HepG2 (cell line): ENCODE results near the gene MED15. TPM values are rescaled to one million over a fixed set of nuclear protein-coding genes. Genes with fewer than 3 reads are reported as not detected.

Experiments used
- AHDC1 ChIP-seq: sonication (generic); formaldehyde crosslinking; IDR thresholded peaks from 2 replicates; pipeline ENCODE4 v1.5.1; 2020; ENCODE audit warnings: mild to moderate bottlenecking, missing genetic modification reagents, borderline replicate concordance
- CEBPB ChIP-seq: IDR thresholded peaks from 2 replicates; pipeline ENCODE4 v1.6.1; 2011; ENCODE audit warnings: low read depth, low read length, improper control_type of control experiment, borderline replicate concordance
- ELF3 ChIP-seq: IDR thresholded peaks from 2 replicates; pipeline ENCODE4 v1.6.1; 2016; ENCODE audit warnings: missing genetic modification reagents, missing compliant biosample characterization
- FOXJ3 ChIP-seq: sonication (generic); formaldehyde crosslinking; IDR thresholded peaks from 2 replicates; pipeline ENCODE4 v1.4.0; 2020; ENCODE audit warnings: missing genetic modification reagents, mild to moderate bottlenecking, borderline replicate concordance
- FUBP1 ChIP-seq: sonication (generic); formaldehyde crosslinking; IDR thresholded peaks from 2 replicates; pipeline ENCODE4 v1.5.1; 2020; ENCODE audit warnings: missing genetic modification reagents, mild to moderate bottlenecking, borderline replicate concordance
- GLMP ChIP-seq: sonication (generic); formaldehyde crosslinking; IDR thresholded peaks from 2 replicates; pipeline ENCODE4 v1.9.0; 2021; ENCODE audit warnings: missing genetic modification reagents, mild to moderate bottlenecking, borderline replicate concordance
- ISL2 ChIP-seq: sonication (generic); formaldehyde crosslinking; IDR thresholded peaks from 2 replicates; pipeline ENCODE4 v1.5.0; 2020; ENCODE audit warnings: missing genetic modification reagents
- LCORL ChIP-seq, 2 experiments: fragments of 450-650 bp in 1 of 2; sonication (generic) in 1 of 2; formaldehyde crosslinking in 1 of 2; IDR thresholded peaks; 2 replicates each; pipeline versions ENCODE4 v1.5.0 to v1.6.1; 2017 to 2020; ENCODE audit warnings: antibody characterized with exemption in 1 of 2, missing genetic modification reagents in 1 of 2
- NBN ChIP-seq: fragments of 450-650 bp; conservative IDR thresholded peaks from 2 replicates; pipeline ENCODE4 v1.6.1; 2017
- NFAT5 ChIP-seq: sonication (generic); formaldehyde crosslinking; IDR thresholded peaks from 2 replicates; pipeline ENCODE4 v1.4.0; 2020; ENCODE audit warnings: missing genetic modification reagents
- PPARG ChIP-seq: conservative IDR thresholded peaks from 2 replicates; pipeline ENCODE4 v1.6.1; 2016; ENCODE audit warnings: missing biosample characterization, missing genetic modification reagents
- SMC3 ChIP-seq: IDR thresholded peaks from 2 replicates; pipeline ENCODE4 v1.6.1; 2011; ENCODE audit warnings: low read length, improper control_type of control experiment
- STAG1 ChIP-seq: sonication (generic); formaldehyde crosslinking; IDR thresholded peaks from 2 replicates; pipeline ENCODE4 v1.4.0; 2020; ENCODE audit warnings: missing genetic modification reagents
- ZNF331 ChIP-seq: sonication (generic); formaldehyde crosslinking; IDR thresholded peaks from 2 replicates; pipeline ENCODE4 v1.4.0; 2020; ENCODE audit warnings: missing genetic modification reagents
- ZNF788 ChIP-seq: sonication (generic); formaldehyde crosslinking; IDR thresholded peaks from 2 replicates; pipeline ENCODE4 v1.5.0; 2020; ENCODE audit warnings: mild to moderate bottlenecking, missing genetic modification reagents, borderline replicate concordance
- polyA plus RNA-seq, 8 experiments: library from polyadenylated mRNA; depleted of rRNA in 3 of 8; stranded (reverse) in 7 of 8; unstranded in 1 of 8; fragments of >200 nt; fragmentation: Illumina TruSeq in 4 of 8; extraction: Trizol in 4 of 8; gene quantifications; 2 replicates each; pipeline versions ENCODE4 v1.2.1 to v1.2.3, GENCODE V29; 2011 to 2016; ENCODE audit warnings: low read depth in 4 of 8, missing spikeins in 1 of 8, mixed read lengths in 1 of 8; ENCODE audit not compliant: insufficient read depth in 1 of 8
- total RNA-seq, 5 experiments: library from RNA; depleted of rRNA; stranded (reverse); fragments of >200 nt; fragmentation: Illumina TruSeq; extraction: Trizol; gene quantifications; 2 replicates each; pipeline ENCODE4 v1.2.3, GENCODE V29; 2016; ENCODE audit warnings: low read depth in 1 of 5

Gene MED15
- total and polyA plus RNA-seq, 2 of the 13 experiments (the other 11 are each of a cell fraction or from before 2014, with no cell fraction given): 14.3 to 27.0 TPM

GRCh38 chr22:20606041-20606783 lies 98.8 kb downstream of the MED15 start (continued):
- TF ChIP-seq NFAT5 (no peak), FUBP1 (CRISPR knock-in tag) (no peak), GLMP (no peak), AHDC1 (CRISPR knock-in tag) (no peak), PPARG (CRISPR knock-in tag) (no peak), LCORL (IDR thresholded peaks at IDR 0.05) (no peak), LCORL (CRISPR knock-in tag; IDR thresholded peaks at IDR 0.05) (0 out of 2 replicates have a peak, but pooled peaks have one; percentile 33), ZNF331 (CRISPR knock-in tag) (0 out of 2 replicates have a peak, but pooled peaks have one; percentile 27), SMC3 (peak; percentile 92), ELF3 (CRISPR knock-in tag) (no peak), CEBPB (peak; percentile 89), NBN (no peak), FOXJ3 (CRISPR knock-in tag) (no peak), ZNF788 (CRISPR knock-in tag) (peak; percentile 40; the same call in 1 of the 2 replicates), ISL2 (no peak), STAG1 (CRISPR knock-in tag) (peak; percentile 89)
